Transverse colon (tissue), 4 donors: Measurements from ENCODE around the gene ANKRD34A. TPM values are rescaled to one million over a fixed set of nuclear protein-coding genes. Genes with fewer than 3 reads are reported as not detected.

Experiments
- DNase-seq: peaks from one replicate; pipeline ENCODE4 v3.0.0-alpha.2; 2019
- H3K27ac ChIP-seq, 4 donors: fragments of 200-600 bp; sonication (generic); 2 replicates each; pipeline ENCODE4 v1.5.1; 2016 to 2018; ENCODE audit warnings: inconsistent platforms in 4 of 4
- H3K27me3 ChIP-seq: fragments of 200-600 bp; sonication (generic); 2 replicates; pipeline ENCODE4 v1.5.1; 2017; ENCODE audit warnings: inconsistent platforms
- H3K36me3 ChIP-seq, 4 donors: fragments of 200-600 bp; sonication (generic); 2 replicates each; pipeline ENCODE4 v1.5.1; 2017 to 2019; ENCODE audit warnings: inconsistent platforms in 4 of 4
- H3K4me1 ChIP-seq, 4 donors: fragments of 200-600 bp; sonication (generic); 2 replicates each; pipeline ENCODE4 v1.5.1; 2017 to 2020; ENCODE audit warnings: inconsistent platforms in 4 of 4
- H3K4me3 ChIP-seq, 4 donors: fragments of 200-600 bp; sonication (generic); 1 replicate in 1 of 4; 2 replicates in 3 of 4; pipeline versions ENCODE4 v1.5.1 to v1.6.1; 2017 to 2019; ENCODE audit warnings: inconsistent platforms in 4 of 4
- H3K9me3 ChIP-seq, 2 donors: fragments of 200-600 bp; sonication (generic); 2 replicates each; pipeline ENCODE4 v1.5.1; 2017 to 2019; ENCODE audit warnings: inconsistent platforms in 2 of 2
- CTCF ChIP-seq, 5 experiments: fragments of 200-600 bp in 3 of 5; fragments of 450-650 bp in 2 of 5; sonication (generic) in 3 of 5; IDR thresholded peaks; 1 replicate in 2 of 5; 2 replicates in 3 of 5; pipeline ENCODE4 v1.5.1; 2016 to 2017; ENCODE audit warnings: antibody characterized with exemption in 5 of 5, inconsistent platforms in 3 of 5, mild to moderate bottlenecking in 2 of 5, moderate library complexity in 1 of 5
- EP300 ChIP-seq: sonication (generic); formaldehyde crosslinking; IDR thresholded peaks from one replicate; pipeline ENCODE4 v1.6.1; 2017; ENCODE audit warnings: antibody characterized with exemption, low read depth
- POLR2A ChIP-seq: fragments of 450-650 bp; IDR thresholded peaks from one replicate; pipeline ENCODE4 v1.6.1; 2016; ENCODE audit warnings: antibody characterized with exemption, mild to moderate bottlenecking, moderate library complexity
- POLR2AphosphoS5 ChIP-seq, 3 donors: sonication (generic); formaldehyde crosslinking; IDR thresholded peaks; one replicate each; pipeline ENCODE4 v1.6.1; 2016; ENCODE audit warnings: antibody characterized with exemption in 3 of 3
- WGBS, 2 donors: methylation state at CpG; one replicate each; pipeline ENCODE4 v1.1.5; 2018; ENCODE audit warnings: low coverage in 1 of 2; 5-methylcytosine and 5-hydroxymethylcytosine counted together
- in situ Hi-C, 4 donors: fragments of 200-750 bp; cut with MboI; loops; one replicate each; pipeline versions ENCODE4 v1.15.0 to v1.15.1; 2017; ENCODE audit warnings: low sequenced_read_pairs in 3 of 4, low pct_ligation_motif_present in 1 of 4, low pct_unique_long_range_greater_than_20kb in 1 of 4
- intact Hi-C: fragments of 100-400 bp; cut with DNase I; formaldehyde crosslinking; loops from one replicate; pipeline ENCODE4 v1.15.1; 2023; ENCODE audit warnings: low total_unique reads
- total RNA-seq, 4 donors: library from RNA; depleted of rRNA; stranded (reverse); fragments of >200 nt; gene quantifications; one replicate each; pipeline ENCODE4 v1.1.0, GENCODE V29; 2016

Gene ANKRD34A
- total RNA-seq, 4 donors from 2014 or later: 0.41 to 4.1 (median 0.64) TPM; not detected in 1

GRCh38 chr1:146007489-146008133 is 43.2 kb upstream of the ANKRD34A start:
- H3K27ac ChIP-seq: peak overlapping the region; percentile 68 to 88 (median 76)
- in situ Hi-C loops: loop anchor here in 1 of 4 donors (25.0 kb wide), 1 partner anchor 120 kb away; the partner anchor contains the start of gene ANKRD35
- WGBS, 2 donors: 85 to 89% methylated on average over 8 of the region's 8 CpGs
- no peaks in the 10 kb centered on the region for H3K9me3 ChIP-seq
- H3K4me3 ChIP-seq: no peak overlapping the region
- no peaks in the 10 kb centered on the region for H3K27me3 ChIP-seq
- intact Hi-C loops: no loop called here
- H3K4me1 ChIP-seq: peaks cover 8 to 42% (median 21%) of the 10 kb centered on the region in 4 donors
- no peaks in the 10 kb centered on the region for H3K36me3 ChIP-seq
- peak in 1 of 5 experiments; percentile 17 for TF ChIP-seq CTCF (IDR thresholded peaks at IDR 0.05)
- TF ChIP-seq EP300: no peak
- no peak for TF ChIP-seq POLR2AphosphoS5 (IDR thresholded peaks at IDR 0.05)
- TF ChIP-seq POLR2A: no peak
- no peak for DNase-seq

- Histone ChIP-seq H3K36me3 (no peaks in the 10 kb centered on the region), H3K9me3 (no peaks in the 10 kb centered on the region), H3K4me3 (no peak overlapping the region), H3K27me3 (no peaks in the 10 kb centered on the region), H3K27ac (peak overlapping the region in 3 of 4 donors; percentile 45 to 99 (median 98)), H3K4me1 (peaks cover 17 to 58% (median 42%) of the 10 kb centered on the region in 4 donors)
- DNase-seq: no peak
- in situ Hi-C loops: loop anchor here in 1 of 4 donors (25.0 kb wide), 1 partner anchor 114 kb away; the partner anchor contains the start of gene ANKRD35
- WGBS, 2 donors: 78 to 98% methylated on average over 1 to 2 of the region's 2 CpGs
- TF ChIP-seq CTCF (IDR thresholded peaks at IDR 0.05): no peak
- no peak for TF ChIP-seq POLR2A
- TF ChIP-seq POLR2AphosphoS5 (IDR thresholded peaks at IDR 0.05): no peak
- no peak for TF ChIP-seq EP300
- intact Hi-C loops: no loop called here
These were observed 37.3 kb upstream of the ANKRD34A start for GRCh38 chr1:146001709-146002108.

GRCh38 chr1:145999321-146000024 is 35.1 kb upstream of the ANKRD34A start:
- Histone ChIP-seq H3K9me3 (no peaks in the 10 kb centered on the region), H3K36me3 (peaks cover 0 to 17% (median 6%) of the 10 kb centered on the region in 4 donors), H3K4me3 (peak overlapping the region in 2 of 4 donors; percentile 6 to 18), H3K27ac (peak overlapping the region; percentile 96 to 99 (median 98)), H3K27me3 (no peaks in the 10 kb centered on the region), H3K4me1 (peaks cover 9 to 44% (median 31%) of the 10 kb centered on the region in 4 donors)
- intact Hi-C loops (loop anchor here (2.0 kb wide), 1 partner anchor 21 kb away; no protein-coding TSS in a partner anchor), in situ Hi-C loops (loop anchor here in 1 of 4 donors (25.0 kb wide), 1 partner anchor 112 kb away; the partner anchor contains the start of gene ANKRD35)
- WGBS, 2 donors: 9 to 18% methylated on average over 4 to 5 of the region's 5 CpGs
- TF ChIP-seq POLR2AphosphoS5 (IDR thresholded peaks at IDR 0.05) (peak; percentile 15 to 90 (median 60)), POLR2A (peak; percentile 65), EP300 (no peak), CTCF (IDR thresholded peaks at IDR 0.05) (no peak)
- DNase-seq: peak; percentile 65

- peaks cover 9 to 51% (median 43%) of the 10 kb centered on the region in 4 donors for H3K4me1 ChIP-seq
- H3K27ac ChIP-seq: peak overlapping the region; percentile 96 to 99 (median 98)
- in situ Hi-C loops: no loop called here
- TF ChIP-seq CTCF (IDR thresholded peaks at IDR 0.05) (peak in 2 of 5 experiments; percentile 41 to 42), POLR2AphosphoS5 (IDR thresholded peaks at IDR 0.05) (no peak)
- WGBS, 2 donors: 0 to 6% methylated on average over 3 of the region's 3 CpGs
- H3K9me3 ChIP-seq: no peaks in the 10 kb centered on the region
- peaks cover 7 to 35% (median 18%) of the 10 kb centered on the region in 4 donors for H3K36me3 ChIP-seq
- no peaks in the 10 kb centered on the region for H3K27me3 ChIP-seq
- intact Hi-C loops: loop anchor here (2.0 kb wide), 1 partner anchor 19 kb away; no protein-coding TSS in a partner anchor
- H3K4me3 ChIP-seq: peak overlapping the region; percentile 20 to 92 (median 74)
- no peak for DNase-seq
These were observed 33.3 kb upstream of the ANKRD34A start for GRCh38 chr1:145997718-145998023.
